Measurements from ENCODE around the gene ZBED4. TPM values are rescaled to one million over a fixed set of nuclear protein-coding genes. Genes with fewer than 3 reads are reported as not detected.
A peak's percentile ranks its signal among the peaks of the same experiment; 100 is the strongest.

ZBED4 gene
- total RNA-seq, 1 experiment from 2014 or later = 29.2 TPM

GRCh38 chr22:49916831-49917230 lies 63.2 kb downstream of the ZBED4 start (continued):
- TF ChIP-seq RORB (CRISPR knock-in tag; IDR thresholded peaks at IDR 0.05) (no peak), PREB (CRISPR knock-in tag; IDR thresholded peaks at IDR 0.05; ENCODE audit: borderline replicate concordance) (no peak), HMGXB4 (CRISPR knock-in tag; IDR thresholded peaks at IDR 0.05) (no peak), ZNF532 (CRISPR knock-in tag; IDR thresholded peaks at IDR 0.05; ENCODE audit: borderline replicate concordance) (no peak), GRHL2 (CRISPR knock-in tag; IDR thresholded peaks at IDR 0.05; ENCODE audit: insufficient replicate concordance, severe bottlenecking) (no peak), ATF6 (CRISPR knock-in tag; IDR thresholded peaks at IDR 0.05) (no peak)

GRCh38 chr22:49917974-49918910 lies 64.6 kb downstream of the ZBED4 start, which contains the start of the genes ALG12 and CRELD2:
Gene ALG12, minus strand, starts transcription at chr22:49918438. Its CDS starts 4,673 bp downstream, at chr22:49913765.
Gene CRELD2, plus strand, starts transcription at chr22:49918634. Its CDS starts 136 bp downstream, at chr22:49918770.
- Mint-ChIP-seq H3K36me3 (peaks cover 7% of the 10 kb centered on the region; the same call in 1 of the 2 replicates), H3K27me3 (ENCODE audit: low read depth) (no peaks in the 10 kb centered on the region), H3K4me1 (peaks cover 5% of the 10 kb centered on the region), H3K9me3 (no peaks in the 10 kb centered on the region), H3K27ac (no peak within 1 kb of the TSS; the same call in 1 of the 2 replicates), H3K4me3 (peak within 1 kb of the TSS; percentile 78)
- ChIA-PET CTCF (interaction anchor here (0.8 to 2.1 kb wide), 4 partner anchors 17 to 289 kb away, joined by 3 to 8 read pairs (median 4); no protein-coding TSS in a partner anchor), POLR2A (no interaction called here)
- DNase-seq (ENCODE audit: low spot score) = peak; percentile 98
- ATAC-seq = peak; percentile 95
- TF ChIP-seq ZBTB43 (CRISPR knock-in tag; IDR thresholded peaks at IDR 0.05) (0 out of 2 replicates have a peak, but pooled peaks have one; percentile 57), CREM (CRISPR knock-in tag; IDR thresholded peaks at IDR 0.05) (peak; percentile 45; the same call in 1 of the 2 replicates), SP1 (CRISPR knock-in tag; conservative IDR thresholded peaks at IDR 0.05) (peak; percentile 88), ZNF317 (CRISPR knock-in tag; IDR thresholded peaks at IDR 0.05; ENCODE audit: borderline replicate concordance, low read depth) (0 out of 2 replicates have a peak, but pooled peaks have one; percentile 37), CTCF (IDR thresholded peaks at IDR 0.05) (no peak), HMGXB4 (CRISPR knock-in tag; IDR thresholded peaks at IDR 0.05) (peak; percentile 84; the same call in 1 of the 2 replicates), NFYB (CRISPR knock-in tag; conservative IDR thresholded peaks at IDR 0.05; ENCODE audit: low read depth) (peak; percentile 86), USF2 (CRISPR knock-in tag; IDR thresholded peaks at IDR 0.05) (peak; percentile 31; the same call in 1 of the 2 replicates), MYBL2 (CRISPR knock-in tag; IDR thresholded peaks at IDR 0.05) (peak; percentile 62; the same call in 1 of the 2 replicates), ATF2 (CRISPR knock-in tag; IDR thresholded peaks at IDR 0.05; ENCODE audit: borderline replicate concordance, low read depth) (no peak)
